ENCODE data around the gene ZKSCAN8.
"Not testable (repeated sequence)": the region's sequence is repeated elsewhere in the genome, so short reads cannot be mapped to it uniquely, and the experiment has no call there.

ZKSCAN8 gene

GRCh38 chr6:28115799-28116198 is 25.9 kb upstream of the ZKSCAN8 start:
- TF ChIP-seq CTCF (IDR thresholded peaks at IDR 0.05; ENCODE audit: insufficient read depth, low read depth, low read length, missing control alignments) = no peak
- H3K4me3 ChIP-seq (ENCODE audit: low read length) = no peak overlapping the region
- no peak for DNase-seq (ENCODE audit: low read depth)

DNA sequence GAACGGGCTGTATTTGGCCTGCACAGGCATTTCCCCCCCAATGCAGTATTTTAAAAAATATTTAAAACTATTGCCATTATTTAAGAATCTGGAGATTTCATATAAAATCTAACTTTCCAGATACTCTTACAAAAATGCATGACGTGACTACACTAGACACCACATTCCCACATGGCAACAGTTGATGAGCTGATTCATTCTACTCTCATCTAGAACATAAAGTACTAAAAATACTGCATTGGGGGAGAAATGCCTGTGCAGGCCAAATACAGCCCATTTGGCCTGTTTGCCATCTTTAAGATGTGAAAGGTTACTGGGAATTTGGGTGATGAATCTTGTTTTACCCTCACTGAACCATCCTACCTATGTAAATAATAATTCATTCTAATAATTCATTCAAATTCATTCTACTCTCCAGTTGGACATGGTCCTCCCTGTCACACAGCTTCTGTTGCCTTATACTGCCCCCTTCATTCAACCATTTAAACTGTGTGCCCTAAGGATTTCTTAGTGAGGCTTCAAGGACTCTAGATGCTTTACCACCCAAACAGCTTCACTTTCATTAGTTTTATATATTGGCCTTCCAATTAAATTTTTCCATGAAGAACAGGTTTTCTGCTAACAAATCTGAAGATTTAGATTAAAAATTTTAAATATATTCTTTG is 24.2 kb upstream of the ZKSCAN8 start:
- DNase-seq (ENCODE audit: low read depth) = no peak
- TF ChIP-seq CTCF (IDR thresholded peaks at IDR 0.05; ENCODE audit: insufficient read depth, low read depth, low read length, missing control alignments) = no peak
- H3K4me3 ChIP-seq (ENCODE audit: low read length) = no peak overlapping the region

DNA sequence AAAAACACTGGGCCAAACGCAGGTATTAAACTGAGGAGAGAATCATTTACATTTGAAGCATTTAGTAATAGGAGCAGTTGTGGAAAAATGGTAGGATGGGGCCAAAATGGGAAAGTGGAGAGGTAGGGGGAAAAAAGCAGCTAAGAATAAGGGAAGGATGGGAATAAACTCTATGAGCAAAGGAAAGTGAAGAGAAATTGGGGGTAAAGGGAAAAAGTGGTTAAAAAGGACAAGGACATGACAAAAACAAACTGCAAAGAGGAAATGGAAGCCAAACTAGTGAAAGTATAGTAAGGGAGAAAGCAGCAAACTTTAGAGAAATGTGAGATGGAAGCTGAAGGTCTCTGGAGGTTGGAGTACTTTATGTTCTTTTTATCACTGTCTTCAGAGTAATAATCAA is 23.5 kb upstream of the ZKSCAN8 start:
- DNase-seq (ENCODE audit: low read depth) = no peak
- H3K4me3 ChIP-seq (ENCODE audit: low read length) = no peak overlapping the region
- no peak for TF ChIP-seq CTCF (IDR thresholded peaks at IDR 0.05; ENCODE audit: insufficient read depth, low read depth, low read length, missing control alignments)

GRCh38 chr6:28121876-28122275 is 19.8 kb upstream of the ZKSCAN8 start:
- TF ChIP-seq CTCF (IDR thresholded peaks at IDR 0.05; ENCODE audit: insufficient read depth, low read depth, low read length, missing control alignments) = no peak
- DNase-seq (ENCODE audit: low read depth) = no peak
- H3K4me3 ChIP-seq (ENCODE audit: low read length) = no peak overlapping the region

GRCh38 chr6:28122283-28122682 is 19.4 kb upstream of the ZKSCAN8 start:
- DNase-seq (ENCODE audit: low read depth); H3K4me3 ChIP-seq (ENCODE audit: low read length): not testable (repeated sequence)

- DNase-seq (ENCODE audit: low read depth) = peak; percentile 91
- H3K4me3 ChIP-seq (ENCODE audit: low read length) = peak within 1 kb of the TSS; percentile 85
- no peak for TF ChIP-seq CTCF (IDR thresholded peaks at IDR 0.05; ENCODE audit: insufficient read depth, low read depth, low read length, missing control alignments)
These were observed 17.2 kb upstream of the ZKSCAN8 start, which contains the start of gene ZSCAN16 for GRCh38 chr6:28124350-28124970. ZSCAN16 (plus strand) TSS chr6:28124609; CDS start chr6:28125444, 835 bp downstream.

GRCh38 chr6:28124971-28125353 is 16.7 kb upstream of the ZKSCAN8 start:
- no peak for TF ChIP-seq CTCF (IDR thresholded peaks at IDR 0.05; ENCODE audit: insufficient read depth, low read depth, low read length, missing control alignments)
- no peak for DNase-seq (ENCODE audit: low read depth)
- H3K4me3 ChIP-seq (ENCODE audit: low read length) = peak overlapping the region; percentile 85

Measured in epithelial cell of esophagus (primary cell).